ENCODE measurements around the gene NECAB2.

The NECAB2 gene

DNA sequence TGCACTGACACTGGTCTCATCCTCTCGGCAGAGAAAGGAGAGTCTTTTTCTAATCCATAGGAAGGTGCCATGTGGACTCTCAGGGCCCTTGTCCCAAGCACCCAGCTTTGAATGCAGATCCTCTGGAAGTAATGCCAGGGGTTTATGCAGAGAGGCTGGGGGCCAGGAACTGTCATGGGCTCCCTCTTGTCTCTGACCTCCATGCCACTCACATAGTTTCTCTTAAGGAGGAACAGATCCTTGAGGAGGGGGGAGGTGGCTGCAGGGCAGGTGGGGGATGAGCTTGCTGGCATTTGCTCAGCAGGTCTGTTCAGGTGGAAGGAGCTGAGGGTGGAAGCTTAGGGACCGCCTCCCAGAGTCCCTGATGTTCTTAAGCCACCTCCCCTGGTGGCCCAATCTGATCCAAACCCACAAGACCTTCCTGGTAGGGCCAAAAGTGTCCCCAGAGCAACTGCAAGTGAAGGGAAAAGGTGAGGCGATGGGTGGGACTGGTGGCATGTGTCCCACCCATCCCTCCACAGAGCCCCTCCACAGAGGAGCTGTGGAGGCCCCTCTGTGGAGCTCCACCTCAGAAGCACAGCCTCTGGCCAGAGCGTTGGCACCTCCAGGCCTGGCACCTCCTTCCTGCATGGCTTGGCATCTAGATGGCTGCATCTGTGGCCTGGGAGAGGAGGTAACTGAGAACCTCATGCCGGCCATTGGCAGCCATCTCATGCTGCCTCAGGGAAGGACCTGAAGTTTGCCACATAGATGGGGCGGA, 9.2 kb downstream of the NECAB2 start:
- no peak overlapping the region for H3K4me3 ChIP-seq (ENCODE audit: low read length)
- TF ChIP-seq, protein P1, sequence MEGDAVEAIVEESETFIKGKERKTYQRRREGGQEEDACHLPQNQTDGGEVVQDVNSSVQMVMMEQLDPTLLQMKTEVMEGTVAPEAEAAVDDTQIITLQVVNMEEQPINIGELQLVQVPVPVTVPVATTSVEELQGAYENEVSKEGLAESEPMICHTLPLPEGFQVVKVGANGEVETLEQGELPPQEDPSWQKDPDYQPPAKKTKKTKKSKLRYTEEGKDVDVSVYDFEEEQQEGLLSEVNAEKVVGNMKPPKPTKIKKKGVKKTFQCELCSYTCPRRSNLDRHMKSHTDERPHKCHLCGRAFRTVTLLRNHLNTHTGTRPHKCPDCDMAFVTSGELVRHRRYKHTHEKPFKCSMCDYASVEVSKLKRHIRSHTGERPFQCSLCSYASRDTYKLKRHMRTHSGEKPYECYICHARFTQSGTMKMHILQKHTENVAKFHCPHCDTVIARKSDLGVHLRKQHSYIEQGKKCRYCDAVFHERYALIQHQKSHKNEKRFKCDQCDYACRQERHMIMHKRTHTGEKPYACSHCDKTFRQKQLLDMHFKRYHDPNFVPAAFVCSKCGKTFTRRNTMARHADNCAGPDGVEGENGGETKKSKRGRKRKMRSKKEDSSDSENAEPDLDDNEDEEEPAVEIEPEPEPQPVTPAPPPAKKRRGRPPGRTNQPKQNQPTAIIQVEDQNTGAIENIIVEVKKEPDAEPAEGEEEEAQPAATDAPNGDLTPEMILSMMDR (conservative IDR thresholded peaks at IDR 0.05; ENCODE audit: low read depth, low read length) = no peak
- DNase-seq (ENCODE audit: low read depth) = no peak

DNA sequence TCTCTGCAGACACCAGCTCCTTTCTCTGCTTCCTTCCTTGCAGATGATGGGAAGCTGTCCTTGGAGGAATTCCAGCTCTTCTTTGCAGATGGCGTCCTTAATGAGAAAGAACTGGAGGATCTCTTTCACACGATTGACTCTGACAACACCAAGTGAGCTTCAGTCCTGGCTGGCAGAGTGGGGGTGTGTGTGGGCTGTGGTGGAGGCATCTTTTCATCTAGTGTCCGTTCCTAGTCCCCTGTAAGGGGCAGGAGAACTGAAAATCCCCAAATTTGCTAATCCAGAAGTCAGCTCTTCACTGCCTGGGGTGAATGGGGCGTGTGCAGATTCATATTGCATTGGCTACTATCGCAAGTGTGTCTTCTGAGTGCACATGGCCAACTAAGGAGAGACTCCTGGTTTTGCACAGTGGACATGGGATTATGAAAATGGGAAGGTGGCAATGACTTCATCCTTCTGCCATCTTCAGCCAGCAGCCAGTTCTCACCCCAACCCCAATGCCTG, 10.4 kb downstream of the NECAB2 start:
- no peak overlapping the region for H3K4me3 ChIP-seq (ENCODE audit: low read length)
- TF ChIP-seq, protein P1 (conservative IDR thresholded peaks at IDR 0.05; ENCODE audit: low read depth, low read length) = no peak
- DNase-seq (ENCODE audit: low read depth) = no peak

DNA sequence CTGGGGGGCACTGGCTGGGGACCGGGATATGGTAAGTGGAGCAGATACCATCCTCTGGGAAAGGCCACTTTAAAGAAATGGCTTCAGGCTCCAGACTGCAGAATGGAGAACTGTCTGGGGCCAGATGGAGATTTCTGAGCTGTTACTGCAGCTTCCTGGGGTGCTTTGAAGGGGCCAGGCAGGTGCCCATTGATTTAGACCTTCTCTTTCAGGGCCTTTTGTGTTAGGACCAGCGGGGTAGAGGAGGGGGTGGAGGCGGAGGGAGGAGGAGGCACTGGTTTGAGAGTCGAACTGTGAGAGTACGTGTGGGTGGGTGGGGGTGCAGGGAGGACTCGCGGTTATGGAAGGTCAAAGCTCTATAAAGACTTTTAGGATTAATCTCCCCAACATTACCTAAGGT, 11.4 kb downstream of the NECAB2 start:
- TF ChIP-seq, protein P1 (conservative IDR thresholded peaks at IDR 0.05; ENCODE audit: low read depth, low read length) = no peak
- no peak overlapping the region for H3K4me3 ChIP-seq (ENCODE audit: low read length)
- no peak for DNase-seq (ENCODE audit: low read depth)

GRCh38 chr16:83980794-83981193, 12.8 kb downstream of the NECAB2 start:
- TF ChIP-seq, protein P1 (conservative IDR thresholded peaks at IDR 0.05; ENCODE audit: low read depth, low read length) = no peak
- DNase-seq (ENCODE audit: low read depth) = no peak

GRCh38 chr16:83981799-83982198, 13.8 kb downstream of the NECAB2 start:
- TF ChIP-seq, protein P1 (conservative IDR thresholded peaks at IDR 0.05; ENCODE audit: low read depth, low read length) = no peak
- H3K4me3 ChIP-seq (ENCODE audit: low read length) = no peak overlapping the region
- DNase-seq (ENCODE audit: low read depth) = no peak

More at GRCh38 chr16:83980794-83981193, 12.8 kb downstream of the NECAB2 start:
- no peak overlapping the region for H3K4me3 ChIP-seq (ENCODE audit: low read length)

- H3K4me3 ChIP-seq (ENCODE audit: low read length) = no peak overlapping the region
- no peak for DNase-seq (ENCODE audit: low read depth)
- TF ChIP-seq, protein P1 (conservative IDR thresholded peaks at IDR 0.05; ENCODE audit: low read depth, low read length) = no peak
Measured at GRCh38 chr16:83983491-83983890, 15.4 kb downstream of the NECAB2 start.

DNA sequence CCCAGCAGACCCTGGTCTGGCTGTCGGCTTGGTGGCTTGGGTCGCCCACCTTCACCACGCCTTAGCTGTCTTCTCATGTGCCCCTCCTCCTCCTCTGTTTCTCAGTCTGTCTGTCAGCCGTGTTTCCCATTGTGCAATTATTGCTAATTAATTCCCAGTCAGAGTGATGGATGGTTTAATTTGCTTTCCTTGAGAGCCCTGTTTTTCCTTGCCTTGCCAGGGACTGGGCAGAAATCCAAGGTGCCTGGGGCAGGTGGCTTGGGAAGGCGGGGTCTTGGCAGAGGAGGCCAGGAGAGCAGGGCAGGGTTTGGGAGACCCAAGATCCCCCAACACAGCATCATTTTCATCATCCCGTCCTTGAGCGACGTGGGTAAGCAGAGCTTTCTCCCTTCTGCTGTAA, 21.3 kb downstream of the NECAB2 start:
- TF ChIP-seq, protein P1 (conservative IDR thresholded peaks at IDR 0.05; ENCODE audit: low read depth, low read length) = no peak
- H3K4me3 ChIP-seq (ENCODE audit: low read length) = no peak overlapping the region
- no peak for DNase-seq (ENCODE audit: low read depth)
